GM21723 (cell line): ENCODE data around the gene CDK17.
"Not testable (repeated sequence)": the region's sequence is repeated elsewhere in the genome, so short reads cannot be mapped to it uniquely, and the experiment has no call there.

Source experiments
- ATAC-seq: cut with Tn5 transposase; IDR thresholded peaks from one replicate; pipeline ENCODE4 v1.9.1; 2021; ENCODE audit warnings: mild to moderate bottlenecking, moderate library complexity; ENCODE audit not compliant: unreplicated experiment

Gene CDK17

DNA sequence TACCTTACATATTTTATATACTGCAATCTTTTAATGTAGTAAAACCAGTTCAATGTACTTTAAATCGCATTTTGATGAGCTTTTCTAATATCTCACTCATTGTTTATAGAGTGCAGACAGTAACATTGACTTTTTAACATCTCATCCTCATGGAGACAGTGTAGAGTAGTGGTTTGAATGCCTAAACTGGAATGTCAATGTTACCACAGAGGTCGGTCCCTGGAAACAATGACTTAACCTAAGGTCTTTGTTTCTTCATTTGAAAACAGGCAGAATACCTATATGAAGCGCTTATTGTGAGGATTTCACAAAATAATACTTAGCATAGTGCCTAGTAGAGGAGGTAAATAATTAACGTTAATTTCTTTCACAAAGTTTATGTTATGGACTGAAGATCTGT is 5.0 kb downstream of the CDK17 start:
- no peak for ATAC-seq

DNA sequence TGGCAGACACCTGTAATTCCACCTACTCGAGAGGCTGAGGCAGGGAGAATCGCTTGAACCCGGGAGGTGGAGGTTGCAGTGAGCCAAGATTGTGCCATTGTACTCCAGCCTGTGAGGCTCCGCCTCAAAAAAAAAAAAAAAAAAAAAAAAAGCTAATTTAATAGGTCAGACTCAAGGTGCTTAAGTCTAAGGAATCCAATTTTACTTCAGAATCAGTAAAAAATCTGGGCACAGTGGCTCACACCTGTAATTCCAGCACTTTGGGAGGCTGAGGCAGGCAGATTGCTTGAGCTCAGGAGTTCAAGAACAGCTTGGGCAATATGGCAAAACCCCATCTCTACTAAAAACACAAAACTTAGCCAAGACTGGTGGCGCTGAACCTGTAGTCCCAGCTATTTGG is 7.0 kb downstream of the CDK17 start:
- not testable (repeated sequence) for ATAC-seq

DNA sequence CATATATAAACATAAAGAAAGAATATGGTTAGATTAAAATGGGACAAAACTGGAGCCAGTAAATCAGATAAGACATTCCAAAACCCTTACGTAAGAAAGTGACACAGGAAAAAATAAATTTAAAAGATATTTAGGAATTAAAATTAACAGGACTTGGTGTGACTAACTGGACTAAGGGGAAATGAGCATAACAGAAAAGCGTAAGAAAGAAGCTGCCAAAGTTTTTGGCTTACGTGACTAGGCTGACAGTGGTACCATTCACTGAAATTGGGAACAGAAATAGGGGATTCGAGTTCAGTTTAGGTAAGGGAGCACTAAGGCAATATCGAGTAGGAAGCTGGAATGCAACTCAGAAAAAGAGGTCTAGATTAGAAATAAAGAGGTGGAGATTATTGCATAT is 7.8 kb downstream of the CDK17 start:
- no peak for ATAC-seq

DNA sequence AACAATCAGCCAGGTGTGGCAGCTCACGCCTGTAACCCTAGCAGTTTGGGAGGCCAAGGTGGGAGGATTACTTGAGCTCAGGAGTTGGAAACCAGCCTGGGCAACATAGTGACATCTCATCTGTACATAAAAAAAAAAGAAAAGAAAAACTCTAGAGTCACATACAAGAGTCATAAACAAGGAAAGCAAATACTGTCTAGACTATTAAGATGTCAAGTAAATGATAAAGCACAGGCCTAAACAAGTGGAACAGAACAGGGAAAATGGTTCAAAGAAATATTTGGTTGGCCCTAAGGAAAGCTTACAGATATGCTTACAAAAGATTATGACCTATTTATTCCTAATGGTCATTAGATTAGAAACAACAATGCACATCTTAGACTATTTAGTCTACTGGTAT is 12.3 kb downstream of the CDK17 start:
- no peak for ATAC-seq

DNA sequence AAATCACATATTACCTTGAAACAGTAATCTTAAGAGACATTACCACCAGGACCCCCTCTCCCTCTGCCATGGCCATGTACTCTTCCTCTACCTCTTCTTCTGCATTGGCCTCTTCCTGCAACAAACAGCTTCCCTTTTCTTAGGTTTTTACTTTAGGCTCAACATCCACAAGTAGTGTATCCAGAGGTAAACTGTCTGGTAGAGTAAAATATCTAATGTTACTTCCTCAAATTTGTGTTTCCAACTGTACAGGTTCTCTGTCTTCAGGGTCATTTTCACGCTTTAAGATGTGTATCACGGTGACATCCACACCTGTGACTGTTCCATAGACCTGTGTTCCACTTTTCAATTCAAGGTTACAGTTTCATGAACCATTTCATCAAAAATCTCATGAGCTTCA is 13.4 kb downstream of the CDK17 start:
- no peak for ATAC-seq

DNA sequence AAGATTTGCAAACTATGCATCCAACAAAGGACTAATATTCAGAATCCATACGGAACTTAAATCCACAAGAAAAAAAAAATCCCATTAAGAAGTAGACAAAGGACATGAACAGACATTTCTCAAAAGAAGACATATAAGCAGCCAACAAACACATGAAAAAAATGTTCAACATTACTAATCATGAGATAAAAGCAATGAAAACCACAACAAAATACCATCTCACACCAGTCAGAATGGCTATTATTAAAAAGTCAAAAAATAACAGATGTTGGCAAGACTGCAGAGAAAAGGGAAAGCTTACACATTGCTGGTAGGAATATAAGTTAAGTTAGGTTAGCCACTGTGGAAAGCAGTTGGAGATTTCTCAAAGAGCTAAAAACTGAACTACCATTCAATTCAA is 16.2 kb downstream of the CDK17 start:
- no peak for ATAC-seq

DNA sequence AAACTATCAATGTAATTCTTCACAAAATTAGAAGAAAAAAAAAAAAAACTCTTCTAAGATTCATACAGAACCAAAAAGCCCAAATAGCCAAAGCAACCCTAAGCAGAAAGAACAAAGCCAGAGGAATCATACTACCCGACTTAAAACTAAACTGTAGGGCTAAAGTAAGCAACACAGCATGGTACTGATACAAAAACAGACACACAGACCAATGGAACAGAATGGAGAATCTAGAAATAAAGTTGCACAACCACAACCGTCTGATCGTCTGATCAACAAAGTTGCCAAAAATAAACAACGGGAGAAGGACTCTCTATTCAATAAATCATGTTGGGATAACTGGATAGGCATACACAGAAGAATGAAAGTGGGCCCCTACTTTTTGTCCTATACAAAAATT is 16.9 kb downstream of the CDK17 start:
- no peak for ATAC-seq

DNA sequence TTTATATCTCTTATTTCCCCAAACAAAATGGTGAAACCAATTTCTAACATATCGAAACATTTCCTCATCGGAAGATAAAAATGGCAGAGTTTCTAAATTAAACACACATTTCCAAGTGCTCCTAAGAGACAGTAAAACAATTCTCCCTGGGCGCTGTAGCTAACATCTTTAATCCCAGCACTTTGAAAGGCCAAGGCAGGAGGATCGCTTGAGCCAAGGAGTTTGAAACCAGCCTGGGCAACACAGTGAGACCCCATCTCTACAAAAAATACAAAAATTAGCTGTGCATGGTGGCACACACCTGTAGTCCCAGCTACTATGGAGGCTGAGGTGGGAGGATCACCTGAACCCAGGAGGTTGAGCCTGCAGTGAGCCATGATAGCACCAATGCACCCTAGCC is 20.5 kb downstream of the CDK17 start:
- ATAC-seq: not testable (repeated sequence)

DNA sequence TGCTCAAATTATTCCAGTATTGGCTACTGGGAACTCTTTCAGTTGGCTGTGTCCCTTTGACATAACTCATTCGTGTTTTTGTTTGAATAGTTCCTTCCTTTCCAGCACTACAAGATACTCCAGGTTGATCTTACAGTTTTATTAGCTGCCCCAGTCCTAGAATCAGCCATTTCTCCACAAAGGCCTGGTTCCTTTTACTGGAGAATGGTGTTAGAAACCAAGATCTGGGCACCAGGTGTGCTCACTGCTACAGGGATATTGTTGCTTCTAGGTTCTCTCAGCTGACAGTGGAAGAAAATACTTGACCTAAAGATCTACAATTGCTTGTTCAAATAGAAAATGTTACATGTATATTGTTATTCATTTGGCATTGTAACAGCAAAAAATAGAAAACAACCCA is 21.9 kb downstream of the CDK17 start:
- no peak for ATAC-seq

DNA sequence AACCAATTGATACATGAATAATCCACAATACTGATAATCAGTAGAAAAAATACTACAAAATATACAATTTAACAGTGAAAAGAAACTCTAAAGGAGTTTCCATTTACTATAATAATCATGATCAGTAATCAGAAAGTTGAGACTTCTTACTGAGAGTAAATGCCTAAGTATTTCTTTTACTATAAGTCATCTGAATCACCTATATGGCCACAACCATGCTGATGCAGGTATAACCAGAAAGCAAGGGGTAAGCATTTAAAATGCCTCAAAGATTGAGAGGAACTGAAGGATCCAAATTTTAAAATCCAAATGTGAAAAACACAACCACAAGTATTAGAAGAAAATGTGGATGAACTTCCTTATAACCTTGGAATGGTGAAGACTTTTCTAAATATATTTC is 23.4 kb downstream of the CDK17 start:
- ATAC-seq: no peak

DNA sequence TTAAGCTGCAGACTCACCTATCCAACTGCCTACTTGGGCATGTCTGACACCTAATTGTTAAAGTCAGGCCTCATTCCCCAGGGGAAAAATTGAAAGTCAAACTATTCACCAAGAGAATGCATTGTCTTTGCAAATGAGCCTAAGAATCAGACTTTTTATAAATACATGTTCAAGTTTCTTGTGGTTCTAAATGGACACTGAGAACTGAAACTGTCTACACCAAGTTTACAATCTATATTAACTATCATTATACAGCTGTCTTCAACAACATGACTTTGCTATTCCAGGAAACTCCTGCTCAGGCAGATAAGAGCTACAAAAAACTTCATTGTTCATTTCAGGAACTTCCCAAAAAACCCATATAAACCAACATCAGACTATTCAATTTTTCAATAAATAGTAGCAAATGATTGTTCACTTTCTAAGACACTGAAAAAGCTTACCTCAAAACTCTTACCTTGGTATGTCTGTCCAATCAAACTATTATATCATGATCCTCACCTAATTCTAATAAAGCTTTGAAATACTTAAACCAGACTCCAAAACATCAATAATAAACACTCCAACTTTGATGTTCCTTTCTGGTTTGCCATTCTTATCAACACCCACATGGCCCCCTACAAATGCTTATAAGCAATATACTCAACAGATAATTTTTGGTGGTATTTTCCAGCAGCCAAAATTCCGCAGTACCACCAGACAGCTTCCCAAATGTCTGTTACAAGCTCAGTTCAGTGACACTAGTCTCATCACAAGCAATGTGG is 24.2 kb downstream of the CDK17 start:
- no peak for ATAC-seq

DNA sequence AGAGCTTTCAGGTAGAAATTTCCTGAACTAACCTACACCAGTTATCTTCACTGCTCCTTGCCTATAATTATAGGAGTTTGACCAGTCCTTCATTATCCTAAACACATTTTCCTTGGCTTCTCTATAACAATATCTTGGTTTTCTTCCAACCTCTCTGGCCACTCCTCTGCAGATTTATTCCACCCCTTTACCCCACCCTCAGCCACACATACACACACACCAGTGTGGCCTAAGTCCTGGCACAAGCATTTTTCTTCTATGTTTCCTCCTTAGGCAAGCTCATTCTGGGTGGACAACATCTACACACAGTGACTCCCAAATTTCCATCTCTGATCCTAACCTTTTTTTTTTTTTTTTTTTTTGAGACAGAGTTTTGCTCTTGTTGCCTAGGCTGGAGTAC is 25.1 kb downstream of the CDK17 start:
- ATAC-seq: no peak

DNA sequence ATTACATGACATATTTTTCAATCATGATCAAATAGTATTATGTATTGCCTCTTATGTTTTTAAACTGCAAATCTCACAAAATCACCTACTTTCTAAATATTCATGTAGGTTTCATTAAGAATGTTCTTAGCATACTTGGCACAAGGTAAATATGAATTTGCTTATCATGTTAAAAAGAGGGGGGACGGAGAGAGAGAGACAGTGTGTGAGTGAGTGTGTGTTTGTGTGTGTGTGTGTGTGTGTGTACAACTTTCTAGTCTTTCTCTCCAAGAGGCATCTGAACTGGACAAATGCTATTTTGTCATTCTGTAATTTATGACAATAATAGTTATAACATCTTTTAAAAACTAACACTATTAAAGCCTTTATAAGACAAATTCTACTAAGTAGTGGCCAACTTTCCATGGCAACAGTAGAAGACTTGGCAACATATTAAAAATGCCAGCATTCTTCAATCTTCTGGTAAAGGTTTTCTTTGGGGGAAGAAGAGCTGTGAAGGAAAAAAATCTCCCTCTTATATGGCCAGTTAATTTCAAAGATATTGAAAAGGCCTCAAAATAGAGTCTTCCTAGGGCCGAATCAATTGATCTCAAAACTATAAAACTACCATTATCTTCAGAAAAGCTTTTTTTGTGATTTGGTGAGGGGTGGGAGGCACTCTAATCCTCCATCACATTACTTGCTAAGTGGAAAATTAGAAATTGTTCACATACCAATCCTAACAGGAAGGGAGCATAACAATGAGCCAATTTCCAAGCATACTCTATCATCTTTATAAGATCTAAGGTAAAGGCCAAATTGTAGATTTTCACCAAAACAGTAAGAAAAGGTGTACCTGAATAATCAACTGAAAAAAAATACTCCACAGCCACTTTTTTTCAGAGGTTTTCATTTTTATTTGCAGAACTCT is 28.2 kb downstream of the CDK17 start:
- ATAC-seq: no peak

DNA sequence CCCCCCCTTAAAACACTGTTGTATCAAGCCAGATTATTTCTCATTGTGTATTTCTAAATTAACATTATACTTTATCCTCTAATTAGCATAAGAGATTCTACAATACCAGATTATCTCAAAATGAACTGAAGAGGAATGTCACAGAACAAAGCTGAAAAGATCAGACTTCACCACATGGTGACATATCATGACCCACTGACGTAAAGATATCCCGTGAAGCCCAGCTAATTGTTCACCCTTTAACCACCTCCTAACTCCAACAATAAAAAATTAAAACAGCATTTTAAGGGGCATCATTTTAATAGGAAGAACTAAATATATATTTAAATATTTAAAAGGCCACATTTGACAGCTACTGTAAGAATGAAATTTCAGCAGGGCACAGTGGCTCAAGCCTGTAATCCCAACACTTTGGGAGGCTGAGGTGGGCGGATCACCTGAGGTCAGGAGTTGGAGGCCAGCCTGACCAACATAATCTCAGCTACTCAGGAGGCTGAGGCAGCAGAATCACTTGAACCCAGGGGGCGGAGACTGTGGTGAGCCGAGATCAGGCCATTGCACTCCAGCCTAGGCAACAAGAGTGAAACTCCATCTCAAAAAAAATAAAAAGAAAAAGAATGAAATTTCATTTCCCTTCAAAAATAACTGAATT is 29.0 kb downstream of the CDK17 start:
- ATAC-seq: no peak

DNA sequence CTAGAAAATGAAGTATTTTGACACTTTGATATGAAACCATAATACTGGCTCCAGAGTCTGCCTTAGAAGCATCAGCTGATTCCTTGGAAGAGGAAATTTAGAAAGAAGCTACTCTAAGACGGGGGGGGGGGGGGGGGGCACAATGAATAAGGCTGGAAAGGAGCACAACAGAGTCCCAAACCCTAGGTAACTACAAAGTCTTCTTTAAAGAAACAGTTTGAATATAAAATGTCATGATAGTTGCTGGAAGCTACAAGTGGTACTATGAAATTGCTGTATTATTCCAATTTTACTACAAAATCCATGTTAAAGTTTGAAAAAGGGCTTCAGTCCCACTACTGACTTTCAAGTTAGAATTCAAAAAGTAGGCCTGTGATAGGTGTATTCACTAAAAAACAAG is 31.6 kb downstream of the CDK17 start:
- ATAC-seq: no peak

DNA sequence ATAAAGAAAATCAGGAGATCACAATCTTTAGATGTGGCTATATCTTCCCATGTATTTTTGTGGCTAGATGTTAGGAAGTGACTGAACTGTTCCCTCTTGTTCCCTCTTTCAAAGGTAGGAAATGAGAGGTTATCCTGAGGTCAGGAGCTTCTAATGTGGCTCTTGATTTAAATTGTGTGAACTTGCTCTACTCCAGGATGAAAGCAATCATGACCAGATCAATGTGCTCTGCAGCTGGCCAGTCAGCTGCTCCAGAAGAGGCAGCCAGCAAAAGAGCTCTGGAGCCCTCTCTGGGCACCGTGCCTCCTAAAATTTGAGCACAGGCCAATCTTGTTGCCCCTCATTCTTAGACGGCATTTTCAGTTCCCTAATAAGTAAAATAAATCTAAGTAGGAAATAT is 32.0 kb downstream of the CDK17 start:
- ATAC-seq: no peak

DNA sequence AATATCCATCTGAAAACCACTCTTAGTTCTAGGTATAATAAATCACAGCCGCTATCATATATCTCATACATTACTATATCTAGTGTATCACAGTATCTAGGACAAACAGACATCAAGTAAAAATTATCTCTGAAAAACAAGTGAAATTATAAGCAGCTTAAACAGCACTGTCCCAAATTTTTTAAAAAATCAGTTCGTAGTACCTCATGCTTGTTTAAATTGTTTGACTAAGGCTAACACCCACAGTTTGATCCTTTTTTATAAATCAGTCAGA is 33.9 kb downstream of the CDK17 start:
- ATAC-seq: no peak

DNA sequence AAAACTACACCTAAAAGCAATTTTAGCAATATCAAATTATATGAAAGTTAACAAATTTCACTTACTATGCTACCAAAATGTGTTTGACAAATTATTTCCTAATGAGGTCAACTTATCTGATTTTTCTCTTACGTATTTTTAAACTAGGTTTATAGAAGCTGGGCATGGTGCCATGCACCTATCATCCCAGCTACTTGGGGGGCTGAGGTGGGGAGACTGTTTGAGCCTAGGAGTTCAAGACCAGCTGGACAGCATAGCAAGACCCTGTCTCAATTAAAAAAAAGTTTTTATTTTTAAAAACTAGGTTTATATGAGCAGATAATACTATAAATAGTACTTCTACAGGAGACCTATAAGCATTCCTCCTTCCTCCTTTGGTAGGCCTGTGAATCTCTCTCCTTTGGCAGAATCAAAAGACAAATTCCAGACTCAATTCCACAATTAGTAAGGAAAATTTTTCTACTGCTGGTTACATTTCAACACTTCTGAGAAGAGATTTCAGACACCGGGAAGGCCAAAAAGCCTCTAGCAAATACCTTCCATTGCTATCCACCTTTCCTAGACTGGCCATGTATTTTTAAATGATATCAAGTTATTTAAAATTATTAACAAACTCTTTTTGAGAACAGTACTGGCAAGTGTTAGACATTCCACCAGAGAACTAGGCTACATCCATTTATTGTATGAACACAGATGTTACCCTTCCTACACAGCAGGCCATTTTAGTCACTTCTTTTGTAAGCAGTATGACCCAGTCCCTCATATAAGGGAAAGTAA is 34.4 kb downstream of the CDK17 start:
- no peak for ATAC-seq

DNA sequence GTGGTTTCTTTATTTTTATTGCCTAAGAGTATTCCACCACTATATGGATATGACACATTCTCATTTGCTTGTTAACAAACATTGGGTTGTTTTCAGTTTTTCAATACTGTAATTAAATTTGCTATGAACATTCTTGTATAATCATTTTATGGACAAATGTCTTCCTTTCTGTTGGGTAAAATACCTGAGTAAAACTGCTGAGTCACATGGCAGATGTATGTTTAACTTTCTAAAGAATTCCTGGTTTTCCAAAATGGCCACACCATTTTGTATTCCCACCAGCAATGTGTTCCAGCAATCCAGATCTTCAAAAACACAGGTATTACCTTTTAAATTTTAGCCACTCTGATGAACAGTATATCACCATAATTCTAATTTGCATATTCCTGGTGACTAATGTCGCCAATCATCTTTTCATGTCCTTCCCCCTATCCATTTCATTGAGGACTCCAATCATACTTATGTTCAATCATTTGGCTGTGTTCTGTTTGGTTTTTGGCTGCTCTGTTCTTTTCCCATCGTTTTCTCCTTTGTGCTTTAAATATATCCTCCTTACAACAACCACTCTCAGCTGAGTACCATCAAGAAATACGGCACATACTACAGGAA is 36.0 kb downstream of the CDK17 start:
- ATAC-seq: no peak

DNA sequence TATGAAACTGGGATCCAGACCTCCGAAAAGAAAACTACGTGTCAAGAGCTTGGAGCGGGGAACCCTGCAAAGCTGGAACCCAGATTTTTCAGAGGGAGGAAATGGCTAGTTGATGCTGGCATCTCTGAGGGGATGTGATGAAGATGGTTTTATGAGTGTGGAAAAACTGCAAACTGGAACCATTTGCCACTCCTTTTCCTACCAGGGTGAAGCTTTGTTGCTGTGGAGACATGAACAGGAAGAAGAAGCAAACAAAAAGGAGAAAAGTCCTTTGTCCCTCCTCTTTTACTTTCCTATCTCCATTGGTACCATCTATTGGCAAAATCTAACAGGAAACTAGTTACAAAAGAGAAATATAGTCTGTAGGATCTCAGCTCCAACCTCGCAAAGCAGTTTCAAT is 39.2 kb downstream of the CDK17 start:
- ATAC-seq: no peak

DNA sequence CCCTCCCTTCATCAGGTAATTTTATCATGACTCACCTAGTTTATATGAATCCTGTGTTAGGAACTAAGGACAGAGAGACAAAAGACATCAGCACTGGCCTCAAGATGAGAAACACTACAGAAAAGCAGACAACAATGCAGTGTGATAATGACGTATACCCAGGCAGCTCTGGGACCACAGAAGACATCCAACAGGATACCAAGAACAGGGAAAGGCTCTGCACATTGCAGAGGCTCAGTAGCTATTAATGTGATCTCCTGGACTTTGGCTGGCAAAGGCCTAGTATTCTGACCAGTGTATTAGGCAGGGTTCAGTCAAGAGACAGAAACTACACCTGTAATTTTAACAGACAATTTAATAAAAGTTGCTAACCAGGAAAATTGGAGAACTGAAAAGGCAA is 39.7 kb downstream of the CDK17 start:
- no peak for ATAC-seq
